Psoas muscle (tissue), 8 donors: Measurements from ENCODE around the gene KIAA1614. TPM values are rescaled to one million over a fixed set of nuclear protein-coding genes. Genes with fewer than 3 reads are reported as not detected.

Experiments used
- ATAC-seq, 4 donors: fragments of 200-7000 bp; cut with Tn5 transposase; one replicate each; pipeline ENCODE4 v1.9.1; 2020; ENCODE audit warnings: moderate library complexity in 3 of 4, mild to moderate bottlenecking in 2 of 4
- DNase-seq, 2 donors: peaks; one replicate each; pipeline ENCODE4 v3.0.0-alpha.2; 2020
- H3K27ac ChIP-seq: fragments of 200-600 bp; one replicate; pipeline ENCODE4 v1.8.0; 2022
- H3K27me3 ChIP-seq, 3 donors: fragments of 200-600 bp in 1 of 3; one replicate each; pipeline versions ENCODE4 v1.6.1 to v1.8.0; 2013 to 2022; ENCODE audit warnings: low read length in 2 of 3, mild to moderate bottlenecking in 2 of 3, moderate library complexity in 1 of 3; ENCODE audit not compliant: insufficient read depth in 3 of 3
- H3K36me3 ChIP-seq, 2 donors: fragments of 200-600 bp in 1 of 2; one replicate each; pipeline versions ENCODE4 v1.6.1 to v1.8.0; 2013 to 2022; ENCODE audit warnings: low read depth in 1 of 2, mild to moderate bottlenecking in 1 of 2, moderate library complexity in 1 of 2; ENCODE audit not compliant: insufficient read depth in 1 of 2
- H3K4me1 ChIP-seq: fragments of 200-600 bp; one replicate; pipeline ENCODE4 v1.8.0; 2022
- H3K4me3 ChIP-seq: fragments of 200-600 bp; one replicate; pipeline ENCODE4 v1.8.0; 2022; ENCODE audit warnings: mild to moderate bottlenecking
- H3K9me3 ChIP-seq: fragments of 200-600 bp; one replicate; pipeline ENCODE4 v1.8.0; 2022
- WGBS, 3 donors: extraction: QIAGEN DNeasy Blood & Tissue Kit; methylation state at CpG; one replicate each; pipeline versions ENCODE4 v1.1.6 to v1.1.7; 2013; 5-methylcytosine and 5-hydroxymethylcytosine counted together
- intact Hi-C, 2 donors: fragments of 100-400 bp; cut with DNase I; formaldehyde crosslinking; loops; one replicate each; pipeline versions ENCODE4 v1.11.0 to v1.14.2; 2022
- polyA plus RNA-seq, 3 donors: library from polyadenylated mRNA; stranded (reverse); fragments of 200-250 nt; gene quantifications; one replicate each; pipeline ENCODE4 v1.2.3, GENCODE V29; 2013
- total RNA-seq, 4 donors: library from RNA; stranded (reverse); fragmentation: NEBNext Ultra II Directional in 2 of 4; extraction: Animal tissue kit (Norgen Biotek cat#: 25700) in 2 of 4; gene quantifications; one replicate each; pipeline versions ENCODE4 v1.2.1 to v1.2.4, GENCODE V29; 2021 to 2023
- TF ChIP-seq, protein P1 (sequence below): fragments of 200-600 bp; IDR thresholded peaks from one replicate; pipeline ENCODE4 v1.8.0; 2022; ENCODE audit warnings: antibody characterized with exemption
- donor health status: healthy with polysubstance abuse.
- donor health status: DM: no; HTN: no; CAD: no; lungs with moderate emphysema.
- donor health status: Bipolar disorder and iron deficiency.
- donor health status: healthy.
- donor health status: DM: yes; HTN: yes; CAD: no.
- donor health status: DM: no; HTN: no; CAD: no.
- donor health status: DM: no; HTN: no; CAD: no.
- donor health status: DM: yes; HTN: yes; CAD: no.

KIAA1614 gene
- total and polyA plus RNA-seq, 7 donors = 0.45 to 1.6 (median 0.88) TPM

DNA sequence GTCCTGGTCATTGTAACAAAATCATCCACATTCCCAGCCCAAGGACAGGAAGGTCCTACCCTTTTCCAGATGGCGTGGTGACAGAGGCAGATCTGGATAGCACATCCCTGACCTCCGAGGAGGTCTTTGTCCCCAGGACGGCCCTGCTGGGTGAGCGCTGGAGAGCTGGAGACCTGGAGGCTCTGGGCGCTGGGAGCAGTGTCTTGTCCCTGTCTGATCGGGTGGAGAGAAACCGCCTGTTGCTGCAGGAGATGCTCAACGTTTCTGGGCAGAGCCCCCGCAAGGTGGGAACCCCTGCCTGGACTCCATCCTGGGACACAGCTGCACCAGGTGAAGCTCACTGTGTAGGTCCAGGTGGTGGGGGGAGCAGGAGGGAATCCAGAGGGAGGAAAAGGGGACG, 4.1 kb downstream of the KIAA1614 start:
- TF ChIP-seq, protein P1, sequence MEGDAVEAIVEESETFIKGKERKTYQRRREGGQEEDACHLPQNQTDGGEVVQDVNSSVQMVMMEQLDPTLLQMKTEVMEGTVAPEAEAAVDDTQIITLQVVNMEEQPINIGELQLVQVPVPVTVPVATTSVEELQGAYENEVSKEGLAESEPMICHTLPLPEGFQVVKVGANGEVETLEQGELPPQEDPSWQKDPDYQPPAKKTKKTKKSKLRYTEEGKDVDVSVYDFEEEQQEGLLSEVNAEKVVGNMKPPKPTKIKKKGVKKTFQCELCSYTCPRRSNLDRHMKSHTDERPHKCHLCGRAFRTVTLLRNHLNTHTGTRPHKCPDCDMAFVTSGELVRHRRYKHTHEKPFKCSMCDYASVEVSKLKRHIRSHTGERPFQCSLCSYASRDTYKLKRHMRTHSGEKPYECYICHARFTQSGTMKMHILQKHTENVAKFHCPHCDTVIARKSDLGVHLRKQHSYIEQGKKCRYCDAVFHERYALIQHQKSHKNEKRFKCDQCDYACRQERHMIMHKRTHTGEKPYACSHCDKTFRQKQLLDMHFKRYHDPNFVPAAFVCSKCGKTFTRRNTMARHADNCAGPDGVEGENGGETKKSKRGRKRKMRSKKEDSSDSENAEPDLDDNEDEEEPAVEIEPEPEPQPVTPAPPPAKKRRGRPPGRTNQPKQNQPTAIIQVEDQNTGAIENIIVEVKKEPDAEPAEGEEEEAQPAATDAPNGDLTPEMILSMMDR = no peak
- intact Hi-C loops = loop anchor here in 1 of 2 donors (10.0 kb wide), 1 partner anchor 998 kb away; no protein-coding TSS in a partner anchor
- H3K27ac ChIP-seq = no peak overlapping the region
- no peaks in the 10 kb centered on the region for H3K36me3 ChIP-seq
- peaks cover 0 to 16% (median 5%) of the 10 kb centered on the region in 3 donors for H3K27me3 ChIP-seq
- ATAC-seq (no peak), DNase-seq (no peak)
- 88 to 93% (median 90%) methylated on average over 10 of the region's 10 CpGs for WGBS, 3 donors
- no peaks in the 10 kb centered on the region for H3K4me1 ChIP-seq
- H3K9me3 ChIP-seq = no peaks in the 10 kb centered on the region
- H3K4me3 ChIP-seq = no peak overlapping the region

DNA sequence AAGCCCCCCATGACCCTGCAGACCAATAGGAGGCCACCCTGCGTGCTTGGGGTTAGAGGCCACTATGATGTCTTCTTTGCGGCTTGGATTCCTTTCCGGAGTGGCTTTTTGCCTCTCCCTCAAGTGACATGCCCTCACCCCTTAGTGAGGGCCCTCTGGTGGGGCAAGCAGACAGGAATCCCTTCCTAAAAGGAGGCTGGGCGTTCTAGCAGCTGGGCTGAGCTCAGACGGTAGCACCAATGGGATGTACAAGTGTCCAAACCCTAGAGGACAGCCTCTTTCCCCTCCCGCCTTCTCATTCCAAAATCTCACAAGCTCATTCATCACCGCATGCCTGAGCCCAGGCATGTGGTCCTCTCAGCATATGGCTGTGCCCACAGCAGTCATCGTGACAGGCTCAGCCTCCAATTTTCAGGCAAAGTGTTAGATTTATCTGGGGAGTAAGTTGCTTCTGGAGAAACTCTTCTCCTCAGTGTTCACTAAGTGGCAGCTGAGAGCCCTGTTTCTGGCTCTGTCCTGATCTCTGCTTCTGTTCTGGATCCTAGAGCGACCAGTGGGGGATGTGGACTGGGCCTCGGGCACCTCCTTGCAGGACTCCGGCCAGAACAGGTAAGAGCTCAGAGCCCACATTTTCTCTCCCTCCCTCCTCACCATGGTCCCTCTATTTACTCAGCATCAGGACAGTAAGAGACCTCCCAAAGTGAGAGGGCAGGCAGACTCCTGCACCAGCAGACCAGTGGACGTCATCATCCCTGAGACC, 4.8 kb downstream of the KIAA1614 start:
- intact Hi-C loops = loop anchor here in 1 of 2 donors (10.0 kb wide), 1 partner anchor 997 kb away; no protein-coding TSS in a partner anchor
- no peak for DNase-seq
- no peak overlapping the region for H3K27ac ChIP-seq
- no peaks in the 10 kb centered on the region for H3K36me3 ChIP-seq
- H3K27me3 ChIP-seq = peaks cover 0 to 9% (median 4%) of the 10 kb centered on the region in 3 donors
- no peak for ATAC-seq
- H3K4me1 ChIP-seq = no peaks in the 10 kb centered on the region
- 67 to 84% (median 72%) methylated on average over 12 of the region's 12 CpGs for WGBS, 3 donors
- no peak overlapping the region for H3K4me3 ChIP-seq
- TF ChIP-seq, protein P1 = no peak
- no peaks in the 10 kb centered on the region for H3K9me3 ChIP-seq

DNA sequence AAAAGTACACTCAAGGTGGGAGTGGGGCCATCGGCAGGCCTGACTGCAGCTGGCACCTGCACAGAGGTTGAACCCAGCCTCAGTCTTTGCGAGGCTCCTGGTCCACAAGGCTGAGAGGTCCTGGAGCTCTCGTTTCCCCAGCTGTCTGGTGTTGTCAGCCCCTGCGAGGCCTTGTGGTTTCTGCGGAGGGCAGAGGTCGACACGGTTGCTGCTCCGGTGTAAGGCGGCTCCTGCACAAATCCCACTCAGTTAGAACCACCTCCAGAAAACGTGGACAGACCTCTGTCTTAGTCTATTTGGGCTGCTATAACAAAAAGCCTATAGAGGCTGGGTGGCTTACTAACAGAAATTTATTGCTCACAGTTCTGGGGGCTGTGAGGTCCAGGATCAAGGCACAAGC, 5.8 kb downstream of the KIAA1614 start:
- 84 to 87% (median 85%) methylated on average over 10 of the region's 10 CpGs for WGBS, 3 donors
- H3K4me1 ChIP-seq = no peaks in the 10 kb centered on the region
- TF ChIP-seq, protein P1 = no peak
- peaks cover 0 to 2% (median 0%) of the 10 kb centered on the region in 3 donors for H3K27me3 ChIP-seq
- no peaks in the 10 kb centered on the region for H3K36me3 ChIP-seq
- DNase-seq (no peak), ATAC-seq (no peak)
- no peaks in the 10 kb centered on the region for H3K9me3 ChIP-seq
- H3K27ac ChIP-seq = no peak overlapping the region
- intact Hi-C loops = loop anchor here in 1 of 2 donors (10.0 kb wide), 1 partner anchor 996 kb away; no protein-coding TSS in a partner anchor
- no peak overlapping the region for H3K4me3 ChIP-seq

DNA sequence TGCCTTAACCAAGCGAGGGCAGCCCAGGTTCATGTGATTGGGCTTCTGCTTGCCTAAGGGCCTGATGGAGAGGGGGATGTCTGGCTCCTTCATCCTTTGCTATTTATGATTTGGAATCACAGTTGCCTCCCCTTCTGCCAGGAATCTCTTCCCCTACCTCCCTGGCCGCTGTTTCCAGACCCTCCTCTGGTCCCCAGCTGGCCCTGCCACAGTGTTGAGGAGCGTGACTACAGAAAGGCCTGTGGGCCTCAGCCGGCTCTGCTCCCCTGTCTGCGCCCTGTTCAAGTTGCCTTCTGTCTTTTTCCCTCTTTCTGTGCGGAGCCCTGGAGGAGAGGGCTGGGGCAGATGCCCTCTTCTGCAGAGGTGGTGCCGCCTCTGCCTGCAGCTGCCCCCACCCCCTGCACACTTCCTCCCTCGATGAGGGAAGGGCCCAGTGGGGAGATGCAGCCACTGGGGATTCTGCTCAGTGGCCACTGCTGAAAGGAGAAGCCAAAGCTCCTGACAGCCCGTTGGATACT, 6.5 kb downstream of the KIAA1614 start:
- DNase-seq (no peak), ATAC-seq (no peak)
- H3K4me1 ChIP-seq = no peaks in the 10 kb centered on the region
- H3K9me3 ChIP-seq = no peaks in the 10 kb centered on the region
- H3K27me3 ChIP-seq = peaks cover 0 to 1% (median 0%) of the 10 kb centered on the region in 3 donors
- no peak overlapping the region for H3K4me3 ChIP-seq
- intact Hi-C loops = loop anchor here in 1 of 2 donors (1.0 to 10.0 kb wide), 2 partner anchors 16 to 996 kb away; no protein-coding TSS in a partner anchor
- WGBS, 3 donors = 79 to 83% (median 79%) methylated on average over 7 to 9 of the region's 9 CpGs
- H3K36me3 ChIP-seq = no peaks in the 10 kb centered on the region
- TF ChIP-seq, protein P1 = no peak
- H3K27ac ChIP-seq = no peak overlapping the region
